Vagina (tissue), 2 donors: ENCODE measurements around the gene DNAJC13. TPM values are rescaled to one million over a fixed set of nuclear protein-coding genes. Genes with fewer than 3 reads are reported as not detected.

Experiments used
- DNase-seq, 2 donors: peaks; one replicate each; pipeline ENCODE4 v3.0.0-alpha.2; 2017; ENCODE audit errors: extremely low spot score in 2 of 2
- H3K27ac ChIP-seq: fragments of 200-600 bp; sonication (generic); one replicate; pipeline ENCODE4 v1.5.1; 2019
- H3K27me3 ChIP-seq: fragments of 200-600 bp; sonication (generic); one replicate; pipeline ENCODE4 v1.5.1; 2019
- H3K36me3 ChIP-seq, 2 donors: fragments of 200-600 bp; sonication (generic); one replicate each; pipeline ENCODE4 v1.5.1; 2017 to 2019
- H3K4me1 ChIP-seq: fragments of 200-600 bp; sonication (generic); one replicate; pipeline ENCODE4 v1.5.1; 2019
- H3K4me3 ChIP-seq, 2 donors: fragments of 200-600 bp; sonication (generic); 1 replicate in 1 of 2; 2 replicates in 1 of 2; pipeline ENCODE4 v1.5.1; 2016 to 2019
- H3K9me3 ChIP-seq: fragments of 200-600 bp; sonication (generic); one replicate; pipeline ENCODE4 v1.5.1; 2019
- CTCF ChIP-seq, 3 experiments: fragments of 450-650 bp in 2 of 3; fragments of 200-600 bp in 1 of 3; sonication (generic) in 1 of 3; IDR thresholded peaks; one replicate each; pipeline ENCODE4 v1.5.1; 2017 to 2019; ENCODE audit warnings: antibody characterized with exemption in 3 of 3, mild to moderate bottlenecking in 2 of 3, moderate library complexity in 2 of 3
- POLR2A ChIP-seq, 2 donors: fragments of 450-650 bp; IDR thresholded peaks; one replicate each; pipeline ENCODE4 v1.6.1; 2017; ENCODE audit warnings: antibody characterized with exemption in 2 of 2, mild to moderate bottlenecking in 2 of 2, moderate library complexity in 2 of 2
- POLR2AphosphoS5 ChIP-seq, 2 donors: sonication (generic); formaldehyde crosslinking; IDR thresholded peaks; one replicate each; pipeline ENCODE4 v1.9.0; 2017; ENCODE audit warnings: antibody characterized with exemption in 2 of 2, mild to moderate bottlenecking in 2 of 2, low read depth in 1 of 2; ENCODE audit not compliant: insufficient read depth in 1 of 2
- intact Hi-C: fragments of 100-400 bp; cut with DNase I; formaldehyde crosslinking; loops from one replicate; pipeline ENCODE4 v1.15.1; 2023
- total RNA-seq: library from RNA; depleted of rRNA; stranded (reverse); fragments of >200 nt; gene quantifications from one replicate; pipeline ENCODE4 v1.2.3, GENCODE V29; 2016

DNAJC13 gene
- total RNA-seq, 1 donor from 2014 or later, result 26.5 TPM

GRCh38 chr3:132538072-132538471, 120.8 kb downstream of the DNAJC13 start:
- Histone ChIP-seq H3K9me3 (no peaks in the 10 kb centered on the region), H3K27me3 (no peaks in the 10 kb centered on the region), H3K36me3 (peaks cover 0 to 34% of the 10 kb centered on the region in 2 donors), H3K4me1 (peaks cover 8% of the 10 kb centered on the region), H3K27ac (no peak overlapping the region), H3K4me3 (no peak overlapping the region)
- intact Hi-C loops, result loop anchor here (5.0 kb wide), 1 partner anchor 104 kb away; no protein-coding TSS in a partner anchor
- DNase-seq, result no peak
- TF ChIP-seq POLR2A (IDR thresholded peaks at IDR 0.05) (no peak), POLR2AphosphoS5 (IDR thresholded peaks at IDR 0.05; ENCODE audit: insufficient read depth in 1 of 2, low read depth in 1 of 2) (no peak), CTCF (IDR thresholded peaks at IDR 0.05) (no peak)

- H3K27me3 ChIP-seq, result no peaks in the 10 kb centered on the region
- H3K9me3 ChIP-seq, result no peaks in the 10 kb centered on the region
- no peak overlapping the region for H3K4me3 ChIP-seq
- DNase-seq, result no peak
- no peak overlapping the region for H3K27ac ChIP-seq
- TF ChIP-seq CTCF (IDR thresholded peaks at IDR 0.05), result no peak
- peak in 1 of 2 donors; percentile 53 for TF ChIP-seq POLR2AphosphoS5 (IDR thresholded peaks at IDR 0.05; ENCODE audit: insufficient read depth in 1 of 2, low read depth in 1 of 2)
- TF ChIP-seq POLR2A (IDR thresholded peaks at IDR 0.05), result no peak
- H3K36me3 ChIP-seq, result peaks cover 0 to 34% of the 10 kb centered on the region in 2 donors
- intact Hi-C loops, result loop anchor here (5.0 kb wide), 1 partner anchor 103 kb away; no protein-coding TSS in a partner anchor
- H3K4me1 ChIP-seq, result peaks cover 13% of the 10 kb centered on the region
These were observed 122.4 kb downstream of the DNAJC13 start for GRCh38 chr3:132539681-132540080.

- peak overlapping the region; percentile 4 for H3K27ac ChIP-seq
- H3K27me3 ChIP-seq, result no peaks in the 10 kb centered on the region
- no peak overlapping the region for H3K4me3 ChIP-seq
- no peak for TF ChIP-seq CTCF (IDR thresholded peaks at IDR 0.05)
- TF ChIP-seq POLR2A (IDR thresholded peaks at IDR 0.05), result no peak
- TF ChIP-seq POLR2AphosphoS5 (IDR thresholded peaks at IDR 0.05; ENCODE audit: insufficient read depth in 1 of 2, low read depth in 1 of 2), result no peak
- no peaks in the 10 kb centered on the region for H3K9me3 ChIP-seq
- H3K4me1 ChIP-seq, result peaks cover 13% of the 10 kb centered on the region
- intact Hi-C loops, result no loop called here
- no peak for DNase-seq
- peaks cover 0 to 34% of the 10 kb centered on the region in 2 donors for H3K36me3 ChIP-seq
These were observed 125.3 kb downstream of the DNAJC13 start for GRCh38 chr3:132542577-132542976.

- Histone ChIP-seq H3K4me1 (peaks cover 13% of the 10 kb centered on the region), H3K9me3 (no peaks in the 10 kb centered on the region), H3K27ac (peak overlapping the region; percentile 4), H3K27me3 (no peaks in the 10 kb centered on the region), H3K4me3 (no peak overlapping the region), H3K36me3 (peaks cover 0 to 29% of the 10 kb centered on the region in 2 donors)
- no peak for DNase-seq
- TF ChIP-seq POLR2A (IDR thresholded peaks at IDR 0.05) (no peak), POLR2AphosphoS5 (IDR thresholded peaks at IDR 0.05; ENCODE audit: insufficient read depth in 1 of 2, low read depth in 1 of 2) (no peak), CTCF (IDR thresholded peaks at IDR 0.05) (no peak)
- intact Hi-C loops, result no loop called here
These were observed 125.9 kb downstream of the DNAJC13 start for GRCh38 chr3:132543011-132543739.

GRCh38 chr3:132544130-132544529, 126.8 kb downstream of the DNAJC13 start:
- no peak overlapping the region for H3K4me3 ChIP-seq
- peaks cover 0 to 20% of the 10 kb centered on the region in 2 donors for H3K36me3 ChIP-seq
- DNase-seq, result no peak
- intact Hi-C loops, result no loop called here
- H3K9me3 ChIP-seq, result no peaks in the 10 kb centered on the region
- no peak overlapping the region for H3K27ac ChIP-seq
- H3K27me3 ChIP-seq, result no peaks in the 10 kb centered on the region
- TF ChIP-seq POLR2AphosphoS5 (IDR thresholded peaks at IDR 0.05; ENCODE audit: insufficient read depth in 1 of 2, low read depth in 1 of 2), result no peak
- no peak for TF ChIP-seq CTCF (IDR thresholded peaks at IDR 0.05)
- TF ChIP-seq POLR2A (IDR thresholded peaks at IDR 0.05), result no peak
- H3K4me1 ChIP-seq, result peaks cover 13% of the 10 kb centered on the region
